Measurements from ENCODE around the gene DIS3L2.

DNA sequence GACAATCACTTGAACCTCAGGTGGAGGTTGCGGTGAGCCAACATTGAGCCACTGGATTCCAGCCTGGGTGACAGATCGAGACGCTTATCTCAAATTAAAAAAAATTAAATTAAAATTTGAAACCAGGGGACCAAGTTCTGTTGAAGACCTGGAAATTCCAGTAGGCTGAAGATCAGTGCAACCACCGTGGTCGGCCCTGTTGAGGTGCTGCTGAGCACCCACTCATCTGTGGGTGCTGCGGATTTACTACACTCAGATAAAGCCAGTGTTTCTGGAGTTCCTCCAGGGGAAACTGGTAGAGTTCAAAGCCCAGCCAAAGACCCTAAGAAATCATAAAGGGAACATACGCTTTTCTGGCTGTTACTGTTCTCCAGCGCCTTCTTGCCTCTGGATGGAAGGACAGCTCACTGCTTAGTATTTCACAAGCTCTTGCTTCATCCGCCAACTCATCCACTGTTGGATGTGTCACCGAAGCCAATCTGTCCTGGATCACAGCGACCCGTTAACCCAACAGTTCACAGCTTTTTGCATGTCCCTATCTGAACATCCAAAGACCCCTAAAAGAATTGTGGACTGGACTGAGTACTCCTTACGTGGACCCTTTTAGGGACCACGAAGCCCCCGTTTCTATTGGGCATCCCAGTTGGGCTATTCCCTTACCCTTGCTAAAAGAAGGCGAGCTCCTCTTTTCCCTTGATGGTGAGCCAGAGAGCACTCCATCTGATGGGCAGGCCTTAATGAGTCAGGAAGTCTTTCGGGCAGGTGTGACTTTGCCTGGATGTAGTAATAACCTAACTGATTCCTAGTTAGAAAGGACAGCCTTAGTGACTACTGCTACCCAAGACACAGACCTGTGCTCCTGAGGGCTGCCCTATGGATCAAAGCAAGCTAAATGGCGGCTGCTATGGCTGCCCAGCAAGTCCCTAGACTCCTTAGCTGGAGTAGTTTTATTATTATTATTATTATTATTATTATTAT, 411.0 kb downstream of the DIS3L2 start:
- TF ChIP-seq POLR2A (IDR thresholded peaks at IDR 0.05; ENCODE audit: low read length): no peak
- no peak for TF ChIP-seq GATA1 (IDR thresholded peaks at IDR 0.05; ENCODE audit: low read depth, low read length)

Measured in erythroblast (primary cell).